CD4-positive, alpha-beta T cell treated with Interleukin-2 at 100 ng/mL for 4 hours (primary cell): ENCODE results near the gene APAF1.
A peak's percentile ranks its signal among the peaks of the same experiment; 100 is the strongest.
"Not testable (repeated sequence)": the region's sequence is repeated elsewhere in the genome, so short reads cannot be mapped to it uniquely, and the experiment has no call there.

Experiments used
- DNase-seq: peaks from one replicate; pipeline ENCODE4 v3.0.0-alpha.2; 2020; ENCODE audit warnings: low spot score

Gene APAF1, protein sequence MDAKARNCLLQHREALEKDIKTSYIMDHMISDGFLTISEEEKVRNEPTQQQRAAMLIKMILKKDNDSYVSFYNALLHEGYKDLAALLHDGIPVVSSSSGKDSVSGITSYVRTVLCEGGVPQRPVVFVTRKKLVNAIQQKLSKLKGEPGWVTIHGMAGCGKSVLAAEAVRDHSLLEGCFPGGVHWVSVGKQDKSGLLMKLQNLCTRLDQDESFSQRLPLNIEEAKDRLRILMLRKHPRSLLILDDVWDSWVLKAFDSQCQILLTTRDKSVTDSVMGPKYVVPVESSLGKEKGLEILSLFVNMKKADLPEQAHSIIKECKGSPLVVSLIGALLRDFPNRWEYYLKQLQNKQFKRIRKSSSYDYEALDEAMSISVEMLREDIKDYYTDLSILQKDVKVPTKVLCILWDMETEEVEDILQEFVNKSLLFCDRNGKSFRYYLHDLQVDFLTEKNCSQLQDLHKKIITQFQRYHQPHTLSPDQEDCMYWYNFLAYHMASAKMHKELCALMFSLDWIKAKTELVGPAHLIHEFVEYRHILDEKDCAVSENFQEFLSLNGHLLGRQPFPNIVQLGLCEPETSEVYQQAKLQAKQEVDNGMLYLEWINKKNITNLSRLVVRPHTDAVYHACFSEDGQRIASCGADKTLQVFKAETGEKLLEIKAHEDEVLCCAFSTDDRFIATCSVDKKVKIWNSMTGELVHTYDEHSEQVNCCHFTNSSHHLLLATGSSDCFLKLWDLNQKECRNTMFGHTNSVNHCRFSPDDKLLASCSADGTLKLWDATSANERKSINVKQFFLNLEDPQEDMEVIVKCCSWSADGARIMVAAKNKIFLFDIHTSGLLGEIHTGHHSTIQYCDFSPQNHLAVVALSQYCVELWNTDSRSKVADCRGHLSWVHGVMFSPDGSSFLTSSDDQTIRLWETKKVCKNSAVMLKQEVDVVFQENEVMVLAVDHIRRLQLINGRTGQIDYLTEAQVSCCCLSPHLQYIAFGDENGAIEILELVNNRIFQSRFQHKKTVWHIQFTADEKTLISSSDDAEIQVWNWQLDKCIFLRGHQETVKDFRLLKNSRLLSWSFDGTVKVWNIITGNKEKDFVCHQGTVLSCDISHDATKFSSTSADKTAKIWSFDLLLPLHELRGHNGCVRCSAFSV (N-terminal part only)

DNA sequence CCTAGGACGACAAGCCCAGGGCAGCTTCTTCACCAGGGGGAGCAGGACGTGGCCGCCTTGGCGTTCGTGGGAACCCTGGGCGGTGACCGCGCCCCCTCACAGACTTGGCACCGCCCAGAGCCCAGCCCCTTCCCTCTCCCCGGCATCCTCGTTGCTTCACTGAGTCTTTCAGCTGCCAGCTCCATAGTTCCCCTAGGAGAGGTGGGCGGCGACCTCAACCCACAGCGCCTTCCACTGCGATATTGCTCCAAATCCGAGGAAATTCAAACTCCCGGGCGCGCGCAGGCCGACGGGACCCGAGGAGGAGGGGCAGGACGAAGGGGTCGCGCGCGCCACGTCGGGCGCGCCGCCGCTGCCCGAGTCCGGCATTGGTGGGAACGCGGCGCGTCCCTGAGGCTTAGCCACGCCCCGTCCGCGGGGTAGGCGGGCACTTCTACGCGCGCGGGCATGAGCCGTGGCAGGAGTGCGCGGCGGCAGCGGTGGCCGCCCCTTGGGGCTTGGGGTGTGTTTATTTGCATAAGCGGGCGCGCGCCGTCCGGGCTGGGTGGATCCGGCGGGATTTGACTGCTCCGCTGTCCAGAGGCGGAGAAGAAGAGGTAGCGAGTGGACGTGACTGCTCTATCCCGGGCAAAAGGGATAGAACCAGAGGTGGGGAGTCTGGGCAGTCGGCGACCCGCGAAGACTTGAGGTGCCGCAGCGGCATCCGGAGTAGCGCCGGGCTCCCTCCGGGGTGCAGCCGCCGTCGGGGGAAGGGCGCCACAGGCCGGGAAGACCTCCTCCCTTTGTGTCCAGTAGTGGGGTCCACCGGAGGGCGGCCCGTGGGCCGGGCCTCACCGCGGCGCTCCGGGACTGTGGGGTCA, at the start of gene APAF1, which contains the start of gene IKBIP:
TSS of gene APAF1 (plus strand) at position 579 of the 860 bp plus-strand sequence. CDS start 3,070 bp downstream, outside the sequence.
TSS of gene IKBIP (minus strand) at position 77 of the 860 bp plus-strand sequence. CDS start 87 bp downstream, outside the sequence.
- DNase-seq, result peak; percentile 96

GRCh38 chr12:98597313-98597712, 47.8 kb upstream of the APAF1 start:
- DNase-seq, result not testable (repeated sequence)

GRCh38 chr12:98601924-98602323, 43.2 kb upstream of the APAF1 start:
- DNase-seq, result no peak

DNA sequence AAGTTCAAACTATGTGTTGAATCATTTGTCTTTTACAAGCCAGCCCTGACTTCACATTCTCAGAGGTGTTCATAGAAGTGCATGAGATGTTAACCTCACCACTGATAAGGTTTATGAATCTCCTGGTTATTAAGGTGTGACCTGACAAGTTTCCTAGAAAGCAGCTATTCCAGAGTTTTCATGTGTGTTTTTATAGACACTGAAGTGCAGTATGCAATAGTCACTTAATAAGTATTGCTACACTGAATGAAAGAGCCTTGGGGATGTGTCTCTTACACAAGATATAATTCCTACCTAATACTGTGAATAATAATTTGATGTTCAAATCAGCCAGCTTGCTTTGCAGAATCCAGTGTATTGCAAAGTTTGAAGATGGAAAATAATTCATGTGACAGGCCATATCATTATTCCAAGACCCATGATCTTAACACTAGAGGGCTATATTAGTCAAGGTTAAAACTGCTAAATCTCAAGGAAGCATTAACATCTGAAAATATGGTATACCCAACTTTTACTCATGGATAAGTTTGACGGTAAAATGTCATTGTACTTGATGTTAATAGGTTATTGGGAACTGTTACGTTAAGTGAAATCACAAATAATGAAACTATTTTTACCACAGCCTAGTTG, 38.6 kb upstream of the APAF1 start:
- DNase-seq, result no peak

- no peak for DNase-seq
Observed at GRCh38 chr12:98610596-98610995, 34.5 kb upstream of the APAF1 start.

GRCh38 chr12:98612696-98613334, 32.3 kb upstream of the APAF1 start:
- DNase-seq, result no peak

DNA sequence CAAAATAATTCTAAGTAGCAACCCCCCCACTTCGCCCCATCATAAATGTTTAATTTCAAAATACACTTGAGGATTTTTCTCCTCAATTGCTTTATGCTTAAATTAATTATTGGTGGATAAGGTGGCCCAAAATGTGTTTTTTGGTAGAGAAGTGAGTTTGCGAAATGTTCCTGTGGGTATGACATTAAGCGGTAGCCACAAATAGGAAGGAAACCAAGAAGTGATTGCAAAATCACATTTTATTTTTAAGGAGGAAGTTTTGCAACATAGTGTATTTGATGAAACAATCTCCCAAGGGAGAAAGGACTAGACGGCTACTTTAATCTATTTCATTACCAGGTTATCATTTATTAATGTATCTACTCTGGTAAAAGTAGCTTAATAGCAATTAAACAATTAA, 26.1 kb upstream of the APAF1 start:
- DNase-seq, result no peak

DNA sequence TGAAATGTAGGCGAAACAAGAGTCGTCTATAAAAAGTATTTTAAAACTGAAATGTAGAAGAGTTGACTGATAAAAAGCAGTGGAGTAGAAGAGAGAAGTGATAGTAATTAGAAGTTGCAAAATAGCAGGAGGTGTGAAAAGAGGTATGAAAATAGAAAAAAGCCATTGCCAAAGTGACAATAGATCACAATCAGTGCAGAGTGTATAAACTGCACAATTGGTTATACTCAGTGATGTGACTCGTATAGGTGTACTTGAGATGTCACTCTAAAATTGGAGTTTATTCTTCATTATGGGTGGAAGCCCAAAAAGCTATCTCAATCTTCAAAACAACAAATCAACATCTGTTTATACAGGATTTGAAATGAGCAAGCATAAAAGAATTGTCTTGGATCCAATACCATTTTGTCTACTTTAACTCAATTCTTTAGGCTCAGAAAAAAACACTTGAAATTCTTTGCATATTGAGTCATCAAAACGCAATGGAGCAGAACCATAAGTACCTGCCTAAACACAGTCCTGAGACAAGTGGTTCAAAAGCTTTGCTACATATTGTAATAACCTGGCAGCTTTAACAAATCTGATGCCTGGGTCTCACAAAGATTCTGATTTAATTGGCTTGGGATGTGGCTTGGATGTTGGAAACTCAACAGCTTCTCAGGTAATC, 9.3 kb upstream of the APAF1 start:
- DNase-seq, result no peak

- no peak for DNase-seq
Observed at GRCh38 chr12:98637068-98637467, 8.0 kb upstream of the APAF1 start.

GRCh38 chr12:98638009-98638408, 7.1 kb upstream of the APAF1 start:
- DNase-seq, result no peak

DNA sequence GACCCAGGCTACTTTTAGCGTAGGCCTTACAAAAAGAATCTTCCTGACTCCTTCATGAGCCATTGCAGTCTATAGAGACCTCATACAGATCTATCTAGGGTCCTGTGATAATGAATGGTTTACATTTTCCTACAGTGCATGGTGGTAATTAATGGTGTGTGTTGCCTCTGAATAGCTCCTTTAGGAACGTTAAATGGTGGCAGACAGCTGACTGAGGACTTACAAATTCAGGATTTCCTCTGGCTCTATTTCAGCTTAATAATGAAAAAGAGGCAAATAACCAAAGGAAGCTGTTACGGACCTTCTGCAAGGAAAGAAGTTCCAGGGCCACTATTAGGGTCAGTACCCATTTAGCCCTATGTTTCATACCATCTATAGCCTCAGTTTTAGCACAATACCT, 5.6 kb upstream of the APAF1 start:
- no peak for DNase-seq

- DNase-seq, result not testable (repeated sequence)
Observed at GRCh38 chr12:98642801-98643200, 2.3 kb upstream of the APAF1 start.

DNA sequence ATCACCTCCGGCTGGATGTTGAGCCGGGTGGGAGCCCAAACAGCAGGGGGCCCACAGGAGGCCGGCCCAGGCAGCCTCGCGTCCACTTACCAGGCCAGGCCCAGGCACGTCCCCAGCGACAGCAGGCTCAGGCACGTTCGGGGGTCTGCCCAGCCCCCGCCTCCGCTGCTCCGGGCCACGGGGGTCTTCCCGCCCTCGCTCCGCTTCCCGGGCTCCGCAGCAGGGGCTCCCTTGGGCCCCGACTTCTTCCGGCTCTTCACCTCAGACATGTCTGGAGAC, 718 bp upstream of the APAF1 start:
- DNase-seq, result no peak

- DNase-seq, result peak; percentile 10
Observed at GRCh38 chr12:98645572-98646067, 530 bp downstream of the APAF1 start.

DNA sequence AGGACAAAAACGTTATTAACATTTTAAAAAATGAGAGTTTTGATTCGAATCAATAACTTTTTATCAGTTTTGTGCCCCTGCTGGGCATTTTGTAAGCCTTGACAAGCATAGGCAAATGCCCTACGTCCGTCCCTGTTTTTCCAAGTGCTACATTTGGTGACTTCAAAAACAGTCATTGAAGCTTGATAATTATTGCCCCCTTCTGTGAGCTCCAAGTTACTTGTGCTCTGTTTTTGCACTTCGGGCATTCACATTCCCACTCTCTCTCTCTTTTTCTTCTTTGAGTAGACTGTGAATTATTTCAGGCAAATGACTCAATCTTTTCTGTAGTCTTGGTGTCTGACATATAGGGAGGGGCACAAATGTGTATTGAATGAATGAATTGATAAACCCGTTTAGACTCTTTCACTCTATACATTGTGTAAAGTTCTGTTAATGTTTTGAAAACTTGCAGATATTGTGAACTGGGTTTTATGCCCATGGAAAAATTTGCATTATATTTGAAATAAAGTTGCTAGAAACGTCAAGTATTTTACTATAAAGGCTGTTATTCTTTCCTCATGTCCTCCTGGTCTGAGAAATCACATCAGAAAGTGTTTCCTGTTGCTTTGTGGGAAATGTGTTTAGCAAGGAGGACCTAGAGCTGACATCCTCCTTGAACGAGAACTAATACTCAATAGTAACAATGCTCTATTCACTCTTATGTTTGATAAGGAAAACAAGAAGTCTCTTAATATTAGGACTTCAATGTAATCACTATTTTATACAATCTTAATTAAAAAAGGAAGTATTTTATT, 1.4 kb downstream of the APAF1 start:
- DNase-seq, result peak; percentile 8

DNA sequence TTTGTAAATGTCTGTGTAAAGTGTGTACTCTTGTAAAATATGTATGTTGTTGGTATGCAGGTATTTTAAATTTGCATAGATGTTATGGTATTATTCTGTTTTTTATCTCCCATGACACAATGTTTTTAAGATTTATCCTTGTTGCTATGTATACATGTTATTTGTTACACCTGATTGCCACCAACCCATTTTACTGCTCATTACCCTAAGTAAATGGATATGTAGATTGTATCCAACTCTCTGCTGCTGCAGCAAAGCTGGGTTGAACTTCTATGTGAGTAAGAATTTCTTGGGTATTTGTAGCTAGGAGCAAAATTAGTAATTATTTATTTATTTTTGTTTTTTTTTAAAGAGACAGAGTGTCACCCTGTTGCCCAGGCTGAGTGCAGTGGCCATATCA, 6.2 kb downstream of the APAF1 start:
- DNase-seq, result no peak

DNA sequence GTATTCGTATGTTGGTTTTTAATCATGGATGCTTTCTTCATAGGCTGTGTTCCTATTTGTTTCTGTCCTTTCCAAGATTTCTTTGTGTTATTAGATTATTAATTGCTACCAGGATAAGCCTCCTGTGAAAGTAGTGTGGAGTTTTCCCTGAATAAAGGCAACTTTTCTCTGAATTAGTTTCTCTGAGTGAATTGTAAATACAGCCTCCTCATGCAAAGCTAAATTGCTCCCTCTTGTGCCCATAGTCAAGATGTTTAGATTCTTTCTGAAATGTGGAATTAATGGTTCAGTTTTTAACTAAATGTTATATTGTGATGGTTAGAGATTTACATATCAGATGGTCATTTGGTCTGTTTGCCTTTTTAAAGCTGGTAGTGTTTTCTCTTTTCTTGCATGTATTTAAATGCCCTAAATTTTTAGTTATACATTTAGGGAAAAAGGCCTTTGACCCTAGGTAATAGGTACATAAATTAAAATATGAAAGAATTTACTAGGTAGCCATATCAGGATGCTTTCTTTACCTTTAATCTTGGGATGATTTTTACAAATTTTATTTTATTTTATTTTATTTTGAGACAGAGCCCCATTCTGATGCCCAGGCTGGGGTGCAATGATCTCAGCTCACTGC, 8.9 kb downstream of the APAF1 start:
- peak; percentile 64 for DNase-seq

GRCh38 chr12:98656289-98657101, 11.4 kb downstream of the APAF1 start:
- DNase-seq, result no peak
